ENCODE measurements around the gene DPYD.

DPYD gene

DNA sequence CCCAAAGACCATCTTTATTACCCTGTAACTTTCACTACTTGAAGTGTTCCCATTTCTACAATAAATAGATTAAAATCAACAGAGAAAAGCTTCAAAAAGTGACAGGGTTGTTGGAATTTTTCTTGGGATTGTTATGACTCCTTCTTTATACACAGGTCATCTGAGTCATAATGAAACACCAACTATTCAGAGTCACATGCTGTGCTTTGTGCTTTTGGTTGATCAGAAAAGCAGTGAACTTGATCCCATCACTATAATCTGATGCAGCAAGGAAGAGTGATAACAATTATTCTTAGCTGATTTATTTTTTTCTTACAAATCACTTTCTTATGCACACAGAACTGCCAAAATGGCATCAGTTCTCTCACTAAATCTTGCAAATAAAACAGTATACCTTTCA is 776.3 kb downstream of the DPYD start:
- no peaks in the 10 kb centered on the region for H3K36me3 ChIP-seq (ENCODE audit: low read length)
- no peak overlapping the region for H3K4me2 ChIP-seq (ENCODE audit: low read depth, low read length, poor library complexity, severe bottlenecking)
- no peaks in the 10 kb centered on the region for H4K20me1 ChIP-seq (ENCODE audit: low read depth, low read length)
- H3K9me3 ChIP-seq (ENCODE audit: insufficient read depth, low read length) = no peaks in the 10 kb centered on the region
- no peaks in the 10 kb centered on the region for H3K9me2 ChIP-seq (replicated peaks; ENCODE audit: insufficient read depth, low read length)
- no peak overlapping the region for H3K4me3 ChIP-seq (ENCODE audit: insufficient read depth, low read length, poor library complexity, severe bottlenecking)
- no peak overlapping the region for H3K9ac ChIP-seq (ENCODE audit: low read length)
- no peaks in the 10 kb centered on the region for H3K79me2 ChIP-seq (ENCODE audit: insufficient read depth, low read length)
- H2AFZ ChIP-seq (ENCODE audit: low read depth, low read length, severe bottlenecking) = no peak overlapping the region
- no peak for TF ChIP-seq EZH2phosphoT487 (conservative IDR thresholded peaks at IDR 0.05; ENCODE audit: low read length)
- TF ChIP-seq, protein P1, sequence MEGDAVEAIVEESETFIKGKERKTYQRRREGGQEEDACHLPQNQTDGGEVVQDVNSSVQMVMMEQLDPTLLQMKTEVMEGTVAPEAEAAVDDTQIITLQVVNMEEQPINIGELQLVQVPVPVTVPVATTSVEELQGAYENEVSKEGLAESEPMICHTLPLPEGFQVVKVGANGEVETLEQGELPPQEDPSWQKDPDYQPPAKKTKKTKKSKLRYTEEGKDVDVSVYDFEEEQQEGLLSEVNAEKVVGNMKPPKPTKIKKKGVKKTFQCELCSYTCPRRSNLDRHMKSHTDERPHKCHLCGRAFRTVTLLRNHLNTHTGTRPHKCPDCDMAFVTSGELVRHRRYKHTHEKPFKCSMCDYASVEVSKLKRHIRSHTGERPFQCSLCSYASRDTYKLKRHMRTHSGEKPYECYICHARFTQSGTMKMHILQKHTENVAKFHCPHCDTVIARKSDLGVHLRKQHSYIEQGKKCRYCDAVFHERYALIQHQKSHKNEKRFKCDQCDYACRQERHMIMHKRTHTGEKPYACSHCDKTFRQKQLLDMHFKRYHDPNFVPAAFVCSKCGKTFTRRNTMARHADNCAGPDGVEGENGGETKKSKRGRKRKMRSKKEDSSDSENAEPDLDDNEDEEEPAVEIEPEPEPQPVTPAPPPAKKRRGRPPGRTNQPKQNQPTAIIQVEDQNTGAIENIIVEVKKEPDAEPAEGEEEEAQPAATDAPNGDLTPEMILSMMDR (IDR thresholded peaks at IDR 0.05; ENCODE audit: insufficient read depth, low read length, poor library complexity, severe bottlenecking) = no peak
- H3K27ac ChIP-seq (ENCODE audit: low read depth, low read length) = no peak overlapping the region
- H3F3A ChIP-seq (ENCODE audit: insufficient read depth) = no peaks in the 10 kb centered on the region
- H3K27me3 ChIP-seq (ENCODE audit: low read length) = no peaks in the 10 kb centered on the region

DNA sequence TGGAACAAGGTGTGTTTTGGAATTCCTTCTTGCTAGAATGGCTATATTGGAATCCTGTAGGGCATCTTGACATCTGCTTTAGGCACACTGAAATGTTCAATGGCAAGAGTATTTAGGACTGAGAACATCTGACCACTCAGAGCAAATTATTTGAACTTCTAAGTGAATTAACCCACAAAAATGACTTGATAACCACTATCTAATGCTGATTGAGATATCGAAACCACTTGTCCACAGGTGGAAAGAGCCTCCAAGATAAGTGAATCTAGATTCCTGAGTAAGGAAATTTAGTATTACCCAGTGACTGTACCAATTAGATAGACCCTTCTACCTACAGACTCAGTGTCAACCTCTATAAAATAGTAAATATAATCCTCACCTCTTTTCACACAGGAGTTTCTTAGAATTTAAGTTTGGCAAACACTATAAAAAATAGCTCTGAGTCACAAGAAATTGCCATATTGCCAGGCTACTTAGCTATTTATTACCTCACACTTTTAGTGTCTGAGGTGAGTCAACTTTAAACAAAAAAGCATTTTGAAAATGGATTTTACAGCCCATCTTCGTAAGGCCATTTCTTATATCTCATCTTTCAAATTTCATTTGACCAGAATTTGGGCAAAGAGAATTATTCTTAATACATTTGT is 777.5 kb downstream of the DPYD start:
- no peaks in the 10 kb centered on the region for H3K27me3 ChIP-seq (ENCODE audit: low read length)

DNA sequence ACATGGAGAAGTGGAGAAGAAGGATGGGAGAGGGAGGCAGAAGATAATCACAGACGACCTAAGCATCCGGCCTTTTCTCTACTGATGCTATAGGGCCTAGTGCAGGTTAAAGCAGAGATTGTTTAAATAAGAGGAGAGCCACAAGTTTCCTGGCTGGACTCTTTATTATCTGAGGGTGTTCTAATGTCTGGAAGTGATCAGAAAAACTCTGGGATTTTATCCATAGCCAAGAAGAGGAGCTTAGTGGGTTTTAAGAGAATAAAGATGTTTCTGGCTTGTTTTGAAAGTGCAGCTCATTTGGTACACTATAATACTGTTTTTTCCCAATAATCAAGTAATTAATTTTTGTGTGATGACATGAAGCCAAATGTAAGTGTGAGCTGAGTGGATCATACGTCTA is 780.2 kb downstream of the DPYD start:
- H3K4me2 ChIP-seq (ENCODE audit: low read depth, low read length, poor library complexity, severe bottlenecking) = no peak overlapping the region
- H3K4me3 ChIP-seq (ENCODE audit: insufficient read depth, low read length, poor library complexity, severe bottlenecking) = no peak overlapping the region
- no peak overlapping the region for H2AFZ ChIP-seq (ENCODE audit: low read depth, low read length, severe bottlenecking)
- no peaks in the 10 kb centered on the region for H3K9me2 ChIP-seq (replicated peaks; ENCODE audit: insufficient read depth, low read length)
- H4K20me1 ChIP-seq (ENCODE audit: low read depth, low read length) = no peaks in the 10 kb centered on the region
- no peak overlapping the region for H3K27ac ChIP-seq (ENCODE audit: low read depth, low read length)
- H3F3A ChIP-seq (ENCODE audit: insufficient read depth) = no peaks in the 10 kb centered on the region
- TF ChIP-seq EZH2phosphoT487 (conservative IDR thresholded peaks at IDR 0.05; ENCODE audit: low read length) = no peak
- TF ChIP-seq, protein P1 (IDR thresholded peaks at IDR 0.05; ENCODE audit: insufficient read depth, low read length, poor library complexity, severe bottlenecking) = no peak
- no peaks in the 10 kb centered on the region for H3K9me3 ChIP-seq (ENCODE audit: insufficient read depth, low read length)
- no peaks in the 10 kb centered on the region for H3K36me3 ChIP-seq (ENCODE audit: low read length)
- no peaks in the 10 kb centered on the region for H3K79me2 ChIP-seq (ENCODE audit: insufficient read depth, low read length)
- no peaks in the 10 kb centered on the region for H3K27me3 ChIP-seq (ENCODE audit: low read length)
- no peak overlapping the region for H3K9ac ChIP-seq (ENCODE audit: low read length)

More for the DNA sequence above, 777.5 kb downstream of the DPYD start:
- H3K9ac ChIP-seq (ENCODE audit: low read length) = no peak overlapping the region
- H2AFZ ChIP-seq (ENCODE audit: low read depth, low read length, severe bottlenecking) = no peak overlapping the region
- TF ChIP-seq EZH2phosphoT487 (conservative IDR thresholded peaks at IDR 0.05; ENCODE audit: low read length) = no peak
- TF ChIP-seq, protein P1 (IDR thresholded peaks at IDR 0.05; ENCODE audit: insufficient read depth, low read length, poor library complexity, severe bottlenecking) = no peak
- H4K20me1 ChIP-seq (ENCODE audit: low read depth, low read length) = no peaks in the 10 kb centered on the region
- H3K4me2 ChIP-seq (ENCODE audit: low read depth, low read length, poor library complexity, severe bottlenecking) = no peak overlapping the region
- H3K9me3 ChIP-seq (ENCODE audit: insufficient read depth, low read length) = no peaks in the 10 kb centered on the region
- no peak overlapping the region for H3K27ac ChIP-seq (ENCODE audit: low read depth, low read length)
- H3F3A ChIP-seq (ENCODE audit: insufficient read depth) = no peaks in the 10 kb centered on the region
- no peaks in the 10 kb centered on the region for H3K9me2 ChIP-seq (replicated peaks; ENCODE audit: insufficient read depth, low read length)
- H3K79me2 ChIP-seq (ENCODE audit: insufficient read depth, low read length) = no peaks in the 10 kb centered on the region
- H3K4me3 ChIP-seq (ENCODE audit: insufficient read depth, low read length, poor library complexity, severe bottlenecking) = no peak overlapping the region
- H3K36me3 ChIP-seq (ENCODE audit: low read length) = no peaks in the 10 kb centered on the region

Measured in SU-DHL-6 (cell line).